K562 (cell line): ENCODE data around the gene CD52. TPM values are rescaled to one million over a fixed set of nuclear protein-coding genes. Genes with fewer than 3 reads are reported as not detected.

ENCODE experiments used
- ARID1B ChIP-seq: fragments of 450-650 bp; IDR thresholded peaks from 2 replicates; pipeline ENCODE4 v1.6.1; 2016; ENCODE audit warnings: antibody characterized with exemption, mild to moderate bottlenecking, inconsistent platforms
- BCLAF1 ChIP-seq, 2 experiments: fragments of 450-650 bp in 1 of 2; IDR thresholded peaks; 2 replicates each; pipeline ENCODE4 v1.6.1; 2011 to 2017; ENCODE audit warnings: low read depth in 2 of 2, antibody characterized with exemption in 1 of 2, borderline replicate concordance in 1 of 2, low read length in 1 of 2, mild to moderate bottlenecking in 1 of 2, mixed read lengths in 1 of 2; ENCODE audit not compliant: control insufficient read depth in 1 of 2
- CBFA2T3 ChIP-seq: fragments of 450-650 bp; IDR thresholded peaks from 2 replicates; pipeline ENCODE4 v1.6.1; 2017
- FOSL1 ChIP-seq: fragments of 200-800 bp; sonication (Bioruptor generic); conservative IDR thresholded peaks from 2 replicates; pipeline ENCODE4 v1.6.1; 2016; ENCODE audit warnings: missing genetic modification characterization, missing compliant biosample characterization
- HDAC2 ChIP-seq: fragments of 450-650 bp; IDR thresholded peaks from 2 replicates; pipeline ENCODE4 v1.6.1; 2016; ENCODE audit warnings: mild to moderate bottlenecking
- HLTF ChIP-seq: fragments of 450-650 bp; IDR thresholded peaks from 2 replicates; pipeline ENCODE4 v1.6.1; 2016
- JUN ChIP-seq, 2 experiments: sonication (generic) in 1 of 2; formaldehyde crosslinking in 1 of 2; IDR thresholded peaks; 2 replicates each; pipeline versions ENCODE4 v1.6.1 to v1.8.0; 2012 to 2022; ENCODE audit warnings: borderline replicate concordance in 2 of 2, mild to moderate bottlenecking in 2 of 2, improper control_type of control experiment in 1 of 2, low read depth in 1 of 2, low read length in 1 of 2, missing genetic modification reagents in 1 of 2
- JUND ChIP-seq, 2 experiments: IDR thresholded peaks; 2 replicates in 1 of 2; 3 replicates in 1 of 2; pipeline ENCODE4 v1.6.1; 2011; ENCODE audit warnings: borderline replicate concordance in 2 of 2, low read depth in 2 of 2, low read length in 2 of 2, improper control_type of control experiment in 1 of 2, missing biosample characterization in 1 of 2, missing genetic modification characterization in 1 of 2, missing genetic modification reagents in 1 of 2
- LARP7 ChIP-seq: fragments of 450-650 bp; IDR thresholded peaks from 2 replicates; pipeline ENCODE4 v1.6.1; 2016
- NFE2 ChIP-seq: IDR thresholded peaks from 2 replicates; pipeline ENCODE4 v1.6.1; 2014; ENCODE audit warnings: antibody characterized with exemption, low read depth
- ZNF830 ChIP-seq: fragments of 250-450 bp; sonication (Bioruptor Pico); IDR thresholded peaks from 2 replicates; pipeline ENCODE4 v1.5.0; 2021; ENCODE audit warnings: mild to moderate bottlenecking
- polyA plus RNA-seq, 8 experiments: library from polyadenylated mRNA; depleted of rRNA in 4 of 8; stranded (reverse) in 5 of 8; unstranded in 3 of 8; fragments of >200 nt; fragmentation: Nextera tagmentation in 2 of 8; fragmentation: Illumina TruSeq in 1 of 8; extraction: Ambion mirVana in 2 of 8; extraction: Trizol in 1 of 8; gene quantifications; 2 replicates each; pipeline versions ENCODE4 v1.2.1 to v1.2.3, GENCODE V29; 2011 to 2014; ENCODE audit warnings: inconsistent platforms in 1 of 8, missing spikeins in 1 of 8
- total RNA-seq, 7 experiments: library from RNA; depleted of rRNA in 6 of 7; stranded (reverse); fragments of >200 nt in 6 of 7; fragmentation: Illumina TruSeq in 2 of 7; extraction: Trizol in 2 of 7; gene quantifications; 2 replicates each; pipeline versions ENCODE4 v1.2.1 to v1.2.3, GENCODE V29; 2011 to 2021; ENCODE audit warnings: low replicate concordance in 1 of 7
- TF ChIP-seq, protein P1 (sequence below), 2 experiments: fragments of 450-650 bp; IDR thresholded peaks; 2 replicates each; pipeline ENCODE4 v1.6.1; 2016; ENCODE audit warnings: mild to moderate bottlenecking in 2 of 2, borderline replicate concordance in 1 of 2, low read depth in 1 of 2, moderate library complexity in 1 of 2
- TF ChIP-seq, protein P2 (sequence below), 3 experiments: fragments of 200-800 bp in 1 of 3; sonication (Bioruptor generic) in 1 of 3; sonication (generic) in 1 of 3; formaldehyde crosslinking in 1 of 3; IDR thresholded peaks; 2 replicates each; pipeline versions ENCODE4 v1.6.1 to v1.8.0; 2016 to 2022; ENCODE audit warnings: mild to moderate bottlenecking in 2 of 3, missing compliant biosample characterization in 2 of 3, missing genetic modification characterization in 2 of 3, missing genetic modification reagents in 1 of 3

The CD52 gene
- total and polyA plus RNA-seq, 9 of the 15 experiments (the other 6 are each of a cell fraction or from before 2014, with no cell fraction given) = 34.9 to 488 (median 173) TPM

GRCh38 chr1:26280333-26281042 is 37.3 kb upstream of the CD52 start (continued):
- TF ChIP-seq HLTF (0 out of 2 replicates have a peak, but pooled peaks have one; percentile 9), FOSL1 (peak; percentile 62), NFE2 (peak; percentile 47), CBFA2T3 (peak; percentile 36), JUND (IDR thresholded peaks at IDR 0.05; ENCODE audit: borderline replicate concordance, low read depth, low read length) (peak; percentile 86), JUND (tag; IDR thresholded peaks at IDR 0.05; ENCODE audit: borderline replicate concordance, low read depth, low read length) (peak; percentile 65; the same call in 1 of the 3 replicates), HDAC2 (peak; percentile 52; the same call in 1 of the 2 replicates), BCLAF1 (IDR thresholded peaks at IDR 0.05; ENCODE audit: borderline replicate concordance in 1 of 2, control insufficient read depth in 1 of 2, low read depth in 2 of 2, low read length in 1 of 2) (0 out of 4 replicates have a peak, but pooled peaks of 1 of the 2 experiments have one; percentile 29), ZNF830 (CRISPR knock-in tag) (peak; percentile 49), JUN (IDR thresholded peaks at IDR 0.05; ENCODE audit: borderline replicate concordance, low read depth, low read length) (peak; percentile 63), JUN (CRISPR knock-in tag; IDR thresholded peaks at IDR 0.05; ENCODE audit: borderline replicate concordance) (no peak), ARID1B (peak; percentile 75), LARP7 (0 out of 2 replicates have a peak, but pooled peaks have one; percentile 45)
- TF ChIP-seq, protein P1, sequence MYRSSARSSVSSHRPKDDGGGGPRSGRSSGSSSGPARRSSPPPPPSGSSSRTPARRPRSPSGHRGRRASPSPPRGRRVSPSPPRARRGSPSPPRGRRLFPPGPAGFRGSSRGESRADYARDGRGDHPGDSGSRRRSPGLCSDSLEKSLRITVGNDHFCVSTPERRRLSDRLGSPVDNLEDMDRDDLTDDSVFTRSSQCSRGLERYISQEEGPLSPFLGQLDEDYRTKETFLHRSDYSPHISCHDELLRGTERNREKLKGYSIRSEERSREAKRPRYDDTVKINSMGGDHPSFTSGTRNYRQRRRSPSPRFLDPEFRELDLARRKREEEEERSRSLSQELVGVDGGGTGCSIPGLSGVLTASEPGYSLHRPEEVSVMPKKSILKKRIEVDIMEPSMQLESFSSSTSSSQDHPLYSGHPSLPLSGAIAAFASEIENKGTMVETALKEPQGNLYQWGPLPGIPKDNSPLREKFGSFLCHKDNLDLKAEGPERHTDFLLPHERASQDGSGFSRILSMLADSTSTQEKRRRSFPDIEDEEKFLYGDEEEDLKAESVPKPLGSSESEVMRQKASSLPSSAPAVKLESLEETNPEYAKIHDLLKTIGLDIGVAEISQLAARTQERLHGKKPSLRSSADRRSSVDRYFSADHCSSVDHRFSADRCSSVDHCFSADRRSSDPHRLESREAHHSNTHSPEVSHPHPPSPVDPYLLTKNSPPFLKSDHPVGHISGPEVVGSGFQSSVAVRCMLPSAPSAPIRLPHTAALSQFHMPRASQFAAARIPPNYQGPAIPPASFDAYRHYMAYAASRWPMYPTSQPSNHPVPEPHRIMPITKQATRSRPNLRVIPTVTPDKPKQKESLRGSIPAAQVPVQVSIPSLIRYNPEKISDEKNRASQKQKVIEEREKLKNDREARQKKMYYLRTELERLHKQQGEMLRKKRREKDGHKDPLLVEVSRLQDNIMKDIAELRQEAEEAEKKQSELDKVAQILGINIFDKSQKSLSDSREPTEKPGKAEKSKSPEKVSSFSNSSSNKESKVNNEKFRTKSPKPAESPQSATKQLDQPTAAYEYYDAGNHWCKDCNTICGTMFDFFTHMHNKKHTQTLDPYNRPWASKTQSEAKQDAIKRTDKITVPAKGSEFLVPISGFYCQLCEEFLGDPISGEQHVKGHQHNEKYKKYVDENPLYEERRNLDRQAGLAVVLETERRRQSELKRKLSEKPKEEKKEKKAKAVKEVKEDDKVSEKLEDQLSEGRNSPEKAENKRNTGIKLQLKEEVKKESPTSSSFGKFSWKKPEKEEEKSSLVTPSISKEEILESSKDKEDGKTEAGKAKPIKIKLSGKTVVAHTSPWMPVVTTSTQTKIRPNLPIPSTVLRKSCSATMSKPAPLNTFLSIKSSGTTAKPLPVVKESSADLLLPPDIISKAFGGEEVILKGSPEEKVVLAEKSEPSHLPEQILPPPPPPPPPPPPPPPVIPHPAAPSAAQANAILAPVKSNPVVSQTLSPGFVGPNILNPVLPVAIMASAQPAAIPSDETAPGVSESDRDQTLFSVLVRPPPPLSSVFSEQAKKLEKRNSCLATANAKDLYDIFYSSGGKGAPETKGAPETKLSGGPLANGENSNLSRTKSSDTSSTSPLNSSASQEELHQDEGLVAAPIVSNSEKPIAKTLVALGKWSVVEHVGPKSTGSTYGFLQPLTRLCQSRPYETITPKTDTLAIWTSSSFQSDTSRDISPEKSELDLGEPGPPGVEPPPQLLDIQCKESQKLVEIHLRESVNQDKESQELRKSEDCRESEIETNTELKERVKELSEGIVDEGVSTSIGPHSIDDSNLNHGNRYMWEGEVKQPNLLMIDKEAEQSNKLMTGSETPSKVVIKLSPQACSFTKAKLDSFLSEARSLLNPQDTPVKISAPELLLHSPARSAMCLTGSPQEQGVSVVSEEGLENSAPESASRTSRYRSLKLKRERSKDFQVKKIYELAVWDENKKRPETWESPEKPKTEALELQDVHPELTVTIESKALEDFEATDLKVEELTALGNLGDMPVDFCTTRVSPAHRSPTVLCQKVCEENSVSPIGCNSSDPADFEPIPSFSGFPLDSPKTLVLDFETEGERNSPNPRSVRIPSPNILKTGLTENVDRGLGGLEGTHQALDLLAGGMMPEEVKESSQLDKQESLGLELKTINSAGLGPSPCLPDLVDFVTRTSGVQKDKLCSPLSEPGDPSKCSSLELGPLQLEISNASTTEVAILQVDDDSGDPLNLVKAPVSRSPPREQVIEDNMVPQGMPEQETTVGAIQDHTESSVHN (IDR thresholded peaks at IDR 0.05; ENCODE audit: borderline replicate concordance in 1 of 2, low read depth in 1 of 2) = no peak
- TF ChIP-seq, protein P2, sequence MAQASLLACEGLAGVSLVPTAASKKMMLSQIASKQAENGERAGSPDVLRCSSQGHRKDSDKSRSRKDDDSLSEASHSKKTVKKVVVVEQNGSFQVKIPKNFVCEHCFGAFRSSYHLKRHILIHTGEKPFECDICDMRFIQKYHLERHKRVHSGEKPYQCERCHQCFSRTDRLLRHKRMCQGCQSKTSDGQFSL (CRISPR knock-in tag; IDR thresholded peaks at IDR 0.05) = peak; percentile 85
- TF ChIP-seq, protein P2 (tag; IDR thresholded peaks at IDR 0.05) = no peak
